CD14-positive monocyte (primary cell): ENCODE results near the gene ZBTB17. TPM values are rescaled to one million over a fixed set of nuclear protein-coding genes. Genes with fewer than 3 reads are reported as not detected.

Experiments
- DNase-seq, 3 donors: peaks; one replicate each; pipeline ENCODE4 v3.0.0-alpha.2; 2011 to 2022
- H2AFZ ChIP-seq: 2 replicates; pipeline ENCODE4 v1.6.0; 2012; ENCODE audit warnings: mild to moderate bottlenecking, low read depth, low read length, inconsistent platforms; ENCODE audit not compliant: insufficient read depth, poor library complexity, severe bottlenecking
- H3K27ac ChIP-seq, 2 donors: 1 replicate in 1 of 2; 2 replicates in 1 of 2; pipeline ENCODE4 v1.5.1; 2012 to 2013; ENCODE audit warnings: low read length in 2 of 2, control low read depth in 1 of 2, inconsistent platforms in 1 of 2, low read depth in 1 of 2, mild to moderate bottlenecking in 1 of 2
- H3K27me3 ChIP-seq, 2 donors: one replicate each; pipeline versions ENCODE4 v1.6.0 to v1.6.1; 2011 to 2013; ENCODE audit warnings: low read length in 2 of 2; ENCODE audit not compliant: control insufficient read depth in 2 of 2, insufficient read depth in 2 of 2
- H3K36me3 ChIP-seq, 2 donors: replicated peaks in 1 of 2; 1 replicate in 1 of 2; 2 replicates in 1 of 2; pipeline versions ENCODE4 v1.5.1 to v1.6.1; 2012 to 2013; ENCODE audit warnings: low read length in 2 of 2, control low read depth in 1 of 2, inconsistent platforms in 1 of 2, mild to moderate bottlenecking in 1 of 2; ENCODE audit not compliant: insufficient read depth in 2 of 2, control insufficient read depth in 1 of 2
- H3K4me1 ChIP-seq, 2 donors: 1 replicate in 1 of 2; 2 replicates in 1 of 2; pipeline versions ENCODE4 v1.5.1 to v1.6.1; 2012 to 2013; ENCODE audit warnings: low read length in 2 of 2, control low read depth in 1 of 2, inconsistent platforms in 1 of 2, mild to moderate bottlenecking in 1 of 2, moderate library complexity in 1 of 2; ENCODE audit not compliant: insufficient read depth in 2 of 2, control insufficient read depth in 1 of 2
- H3K4me2 ChIP-seq: replicated peaks from 2 replicates; pipeline ENCODE3; 2012; ENCODE audit warnings: low read length, moderate library complexity, mild to moderate bottlenecking; ENCODE audit not compliant: poor library complexity, severe bottlenecking; ENCODE audit errors: extremely low read depth
- H3K4me3 ChIP-seq, 3 experiments: fragments of 200-600 bp in 1 of 3; sonication (generic) in 1 of 3; replicated peaks in 1 of 3; 1 replicate in 2 of 3; 2 replicates in 1 of 3; pipeline ENCODE4 v1.5.1; 2011 to 2013; ENCODE audit warnings: low read length in 3 of 3, mild to moderate bottlenecking in 3 of 3, control low read depth in 2 of 3, low read depth in 2 of 3, inconsistent platforms in 1 of 3, moderate library complexity in 1 of 3
- H3K79me2 ChIP-seq: 2 replicates; pipeline ENCODE4 v1.6.0; 2012; ENCODE audit warnings: mild to moderate bottlenecking, control low read depth, inconsistent platforms, low read length, moderate library complexity; ENCODE audit not compliant: insufficient read depth
- H3K9ac ChIP-seq: 2 replicates; pipeline ENCODE4 v1.6.0; 2017; ENCODE audit warnings: low read length, mild to moderate bottlenecking; ENCODE audit not compliant: insufficient read depth, poor library complexity, severe bottlenecking
- H3K9me3 ChIP-seq, 2 donors: replicated peaks in 1 of 2; 1 replicate in 1 of 2; 2 replicates in 1 of 2; pipeline versions ENCODE4 v1.5.1 to v1.6.1; 2012 to 2013; ENCODE audit warnings: low read length in 2 of 2, control low read depth in 1 of 2; ENCODE audit not compliant: control insufficient read depth in 1 of 2, insufficient read depth in 1 of 2
- H4K20me1 ChIP-seq: 2 replicates; pipeline ENCODE4 v1.6.0; 2012; ENCODE audit warnings: mild to moderate bottlenecking, low read length, control low read depth, moderate library complexity; ENCODE audit not compliant: insufficient read depth
- H3K27ac Mint-ChIP-seq, 7 donors: one replicate each; pipeline ENCODE4 v1.8.0; 2020; ENCODE audit warnings: mild to moderate bottlenecking in 7 of 7, mixed read lengths in 7 of 7, moderate library complexity in 6 of 7, inconsistent platforms in 2 of 7
- H3K27me3 Mint-ChIP-seq, 3 donors: one replicate each; pipeline ENCODE4 v1.8.0; 2021 to 2022; ENCODE audit warnings: low read depth in 3 of 3, mild to moderate bottlenecking in 3 of 3, mixed read lengths in 3 of 3, moderate library complexity in 3 of 3, inconsistent platforms in 1 of 3
- H3K36me3 Mint-ChIP-seq, 2 donors: one replicate each; pipeline ENCODE4 v1.8.0; 2020; ENCODE audit warnings: mixed read lengths in 2 of 2, inconsistent platforms in 1 of 2, mild to moderate bottlenecking in 1 of 2
- H3K4me1 Mint-ChIP-seq: one replicate; pipeline ENCODE4 v1.8.0; 2020; ENCODE audit warnings: mild to moderate bottlenecking, mixed read lengths
- H3K4me3 Mint-ChIP-seq, 2 donors: one replicate each; pipeline ENCODE4 v1.8.0; 2020; ENCODE audit warnings: mild to moderate bottlenecking in 2 of 2, mixed read lengths in 2 of 2, moderate library complexity in 1 of 2
- H3K9me3 Mint-ChIP-seq, 7 donors: one replicate each; pipeline ENCODE4 v1.8.0; 2020 to 2022; ENCODE audit warnings: mixed read lengths in 7 of 7, mild to moderate bottlenecking in 6 of 7, moderate library complexity in 6 of 7, inconsistent platforms in 2 of 7
- WGBS: methylation state at CpG from one replicate; pipeline ENCODE4 v1.1.5; 2013; ENCODE audit warnings: missing lambda C conversion rate; ENCODE audit not compliant: insufficient coverage; 5-methylcytosine and 5-hydroxymethylcytosine counted together
- intact Hi-C, 2 donors: fragments of 100-400 bp; cut with micrococcal nuclease; formaldehyde crosslinking; loops; one replicate each; pipeline versions ENCODE4 v1.15.0 to v1.15.1; 2023
- polyA plus RNA-seq, 3 donors: library from polyadenylated mRNA; depleted of rRNA in 1 of 3; unstranded in 2 of 3; stranded (reverse) in 1 of 3; fragments of 300-500 nt in 2 of 3; fragments of >200 nt in 1 of 3; fragmentation: Illumina TruSeq in 2 of 3; gene quantifications; 1 replicate in 2 of 3; 2 replicates in 1 of 3; pipeline ENCODE4 v1.2.3, GENCODE V29; 2012 to 2021
- TF ChIP-seq, protein P1 (sequence below): fragments of 200-600 bp; IDR thresholded peaks from one replicate; pipeline ENCODE4 v1.8.0; 2022; ENCODE audit warnings: antibody characterized with exemption, mild to moderate bottlenecking

The ZBTB17 gene
- polyA plus RNA-seq, 3 donors = 2.8 to 93.3 (median 7.6) TPM

GRCh38 chr1:15923241-15923640, 52.7 kb downstream of the ZBTB17 start:
- Histone ChIP-seq H3K36me3 (peaks cover 92 to 98% of the 10 kb centered on the region in 2 donors), H3K27me3 (no peaks in the 10 kb centered on the region), H3K79me2 (no peaks in the 10 kb centered on the region), H3K9me3 (no peaks in the 10 kb centered on the region), H3K4me1 (no peaks in the 10 kb centered on the region), H3K4me3 (no peak overlapping the region), H3K27ac (no peak overlapping the region), H3K9ac (no peak overlapping the region), H3K4me2 (no peak overlapping the region), H2AFZ (no peak overlapping the region), H4K20me1 (peaks cover 23% of the 10 kb centered on the region)
- no peak overlapping the region for H3K27ac Mint-ChIP-seq
- peaks cover 80 to 84% of the 10 kb centered on the region in 2 donors for H3K36me3 Mint-ChIP-seq
- no CpG with 5 or more reads among the region's 2 CpGs for WGBS
- no peak for DNase-seq
- peaks cover 0 to 1% (median 0%) of the 10 kb centered on the region in 3 donors for H3K27me3 Mint-ChIP-seq
- H3K9me3 Mint-ChIP-seq = no peaks in the 10 kb centered on the region
- H3K4me3 Mint-ChIP-seq = no peak overlapping the region
- intact Hi-C loops = no loop called here
- no peaks in the 10 kb centered on the region for H3K4me1 Mint-ChIP-seq
- TF ChIP-seq, protein P1, sequence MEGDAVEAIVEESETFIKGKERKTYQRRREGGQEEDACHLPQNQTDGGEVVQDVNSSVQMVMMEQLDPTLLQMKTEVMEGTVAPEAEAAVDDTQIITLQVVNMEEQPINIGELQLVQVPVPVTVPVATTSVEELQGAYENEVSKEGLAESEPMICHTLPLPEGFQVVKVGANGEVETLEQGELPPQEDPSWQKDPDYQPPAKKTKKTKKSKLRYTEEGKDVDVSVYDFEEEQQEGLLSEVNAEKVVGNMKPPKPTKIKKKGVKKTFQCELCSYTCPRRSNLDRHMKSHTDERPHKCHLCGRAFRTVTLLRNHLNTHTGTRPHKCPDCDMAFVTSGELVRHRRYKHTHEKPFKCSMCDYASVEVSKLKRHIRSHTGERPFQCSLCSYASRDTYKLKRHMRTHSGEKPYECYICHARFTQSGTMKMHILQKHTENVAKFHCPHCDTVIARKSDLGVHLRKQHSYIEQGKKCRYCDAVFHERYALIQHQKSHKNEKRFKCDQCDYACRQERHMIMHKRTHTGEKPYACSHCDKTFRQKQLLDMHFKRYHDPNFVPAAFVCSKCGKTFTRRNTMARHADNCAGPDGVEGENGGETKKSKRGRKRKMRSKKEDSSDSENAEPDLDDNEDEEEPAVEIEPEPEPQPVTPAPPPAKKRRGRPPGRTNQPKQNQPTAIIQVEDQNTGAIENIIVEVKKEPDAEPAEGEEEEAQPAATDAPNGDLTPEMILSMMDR = no peak

- TF ChIP-seq, protein P1 = no peak
- no peaks in the 10 kb centered on the region for H3K27me3 Mint-ChIP-seq
- no peaks in the 10 kb centered on the region for H3K9me3 ChIP-seq
- H2AFZ ChIP-seq = no peak overlapping the region
- 91% methylated on average over 7 of the region's 11 CpGs for WGBS
- peaks cover 75 to 89% of the 10 kb centered on the region in 2 donors for H3K36me3 Mint-ChIP-seq
- no peak overlapping the region for H3K27ac Mint-ChIP-seq
- H3K9me3 Mint-ChIP-seq = no peaks in the 10 kb centered on the region
- H3K4me3 ChIP-seq = no peak overlapping the region
- no peak overlapping the region for H3K4me3 Mint-ChIP-seq
- no peak overlapping the region for H3K4me2 ChIP-seq
- H4K20me1 ChIP-seq = peaks cover 52% of the 10 kb centered on the region
- intact Hi-C loops = no loop called here
- H3K27me3 ChIP-seq = no peaks in the 10 kb centered on the region
- peaks cover 7% of the 10 kb centered on the region for H3K4me1 Mint-ChIP-seq
- no peak overlapping the region for H3K27ac ChIP-seq
- peaks cover 88 to 100% of the 10 kb centered on the region in 2 donors for H3K36me3 ChIP-seq
- no peaks in the 10 kb centered on the region for H3K4me1 ChIP-seq
- no peak overlapping the region for H3K9ac ChIP-seq
- DNase-seq = no peak
- H3K79me2 ChIP-seq = peaks cover 27% of the 10 kb centered on the region
Observed at GRCh38 chr1:15918962-15919715, 56.8 kb downstream of the ZBTB17 start.
